GM21825 (cell line): ENCODE results near the gene BCR.
"Not testable (repeated sequence)": the region's sequence is repeated elsewhere in the genome, so short reads cannot be mapped to it uniquely, and the experiment has no call there.

ENCODE experiments used
- ATAC-seq: cut with Tn5 transposase; IDR thresholded peaks from one replicate; pipeline ENCODE4 v1.9.1; 2021; ENCODE audit warnings: mild to moderate bottlenecking, moderate library complexity; ENCODE audit not compliant: unreplicated experiment

BCR gene

DNA sequence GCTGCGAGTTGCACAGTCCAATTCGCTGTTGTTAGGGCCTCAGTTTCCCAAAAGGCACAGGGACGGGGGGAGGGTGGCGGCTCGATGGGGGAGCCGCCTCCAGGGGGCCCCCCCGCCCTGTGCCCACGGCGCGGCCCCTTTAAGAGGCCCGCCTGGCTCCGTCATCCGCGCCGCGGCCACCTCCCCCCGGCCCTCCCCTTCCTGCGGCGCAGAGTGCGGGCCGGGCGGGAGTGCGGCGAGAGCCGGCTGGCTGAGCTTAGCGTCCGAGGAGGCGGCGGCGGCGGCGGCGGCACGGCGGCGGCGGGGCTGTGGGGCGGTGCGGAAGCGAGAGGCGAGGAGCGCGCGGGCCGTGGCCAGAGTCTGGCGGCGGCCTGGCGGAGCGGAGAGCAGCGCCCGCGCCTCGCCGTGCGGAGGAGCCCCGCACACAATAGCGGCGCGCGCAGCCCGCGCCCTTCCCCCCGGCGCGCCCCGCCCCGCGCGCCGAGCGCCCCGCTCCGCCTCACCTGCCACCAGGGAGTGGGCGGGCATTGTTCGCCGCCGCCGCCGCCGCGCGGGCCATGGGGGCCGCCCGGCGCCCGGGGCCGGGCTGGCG lies at the start of gene BCR:
BCR (plus strand) TSS at position 209 of the 592 bp plus-strand sequence. CDS start 452 bp downstream, outside the sequence.
- ATAC-seq = no peak

DNA sequence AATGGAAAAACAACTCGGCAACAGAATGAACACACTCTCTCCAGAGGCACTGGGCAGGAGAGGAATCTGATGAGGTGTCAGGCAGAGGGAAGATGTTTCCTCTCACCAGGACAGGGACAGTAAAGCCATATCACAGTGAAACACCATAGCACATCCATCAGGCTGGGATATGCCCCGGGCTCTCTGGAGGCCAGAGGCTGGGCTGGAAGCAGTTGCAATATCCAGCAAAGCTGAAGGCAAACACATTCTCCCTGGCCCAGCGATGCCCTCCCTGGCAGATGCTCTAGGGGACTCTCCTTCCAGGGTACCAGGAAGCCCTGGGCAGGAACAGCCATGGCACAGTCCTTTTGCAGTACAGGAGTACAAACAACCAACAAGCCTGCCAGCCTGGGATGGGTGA lies 49.6 kb upstream of the BCR start:
- no peak for ATAC-seq

DNA sequence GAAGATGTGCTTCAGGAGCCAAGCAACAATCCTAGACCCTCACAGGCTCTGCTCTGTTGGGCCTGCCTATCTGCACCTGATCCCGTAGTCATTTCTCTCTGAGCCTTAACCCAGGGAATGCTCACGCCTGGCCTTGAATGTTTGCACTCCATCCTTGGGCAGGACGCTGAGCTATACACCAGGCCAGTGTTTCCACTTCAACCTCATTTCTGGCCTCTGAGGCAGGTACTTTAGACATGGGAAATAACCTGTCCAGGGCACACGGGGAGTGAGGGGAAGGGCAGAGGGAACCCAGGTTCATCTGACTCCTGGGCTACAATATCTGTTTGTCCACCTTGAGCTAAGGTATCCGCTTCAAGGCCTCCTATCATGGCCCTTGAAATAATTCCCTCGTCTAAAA lies 48.4 kb upstream of the BCR start:
- ATAC-seq = no peak

DNA sequence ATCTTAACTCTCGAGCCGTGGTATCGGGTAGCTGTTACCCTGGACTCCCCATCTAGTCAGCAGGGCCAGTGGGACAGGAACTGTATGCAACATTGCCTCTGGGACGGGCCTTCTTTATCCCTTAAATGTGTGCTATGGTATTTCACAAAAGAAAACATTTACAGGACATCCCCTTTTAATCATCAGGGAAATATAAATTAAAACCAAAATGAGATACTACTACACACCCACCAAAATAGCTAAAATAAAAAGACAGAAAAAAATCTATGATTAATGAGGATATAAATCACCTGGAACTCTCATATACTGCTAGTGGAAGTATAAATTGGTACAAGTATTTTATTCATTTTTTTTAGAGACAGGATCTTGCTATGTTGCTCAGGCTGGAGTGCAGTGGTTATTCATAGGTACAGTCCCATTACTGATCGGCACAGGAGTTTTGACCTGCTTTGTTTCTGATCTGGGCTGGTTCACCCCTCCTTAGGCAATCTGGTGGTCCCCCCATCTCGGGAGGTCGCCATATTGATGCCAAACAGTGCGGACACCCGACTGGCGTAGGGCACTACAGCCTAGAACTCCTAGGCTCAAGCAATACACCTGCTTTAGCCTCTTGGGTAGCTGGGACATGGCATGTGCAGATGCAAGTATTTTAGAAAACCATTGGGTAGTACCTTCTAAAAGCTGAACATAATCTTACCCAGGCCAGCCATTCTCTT lies 47.8 kb upstream of the BCR start:
- no peak for ATAC-seq

DNA sequence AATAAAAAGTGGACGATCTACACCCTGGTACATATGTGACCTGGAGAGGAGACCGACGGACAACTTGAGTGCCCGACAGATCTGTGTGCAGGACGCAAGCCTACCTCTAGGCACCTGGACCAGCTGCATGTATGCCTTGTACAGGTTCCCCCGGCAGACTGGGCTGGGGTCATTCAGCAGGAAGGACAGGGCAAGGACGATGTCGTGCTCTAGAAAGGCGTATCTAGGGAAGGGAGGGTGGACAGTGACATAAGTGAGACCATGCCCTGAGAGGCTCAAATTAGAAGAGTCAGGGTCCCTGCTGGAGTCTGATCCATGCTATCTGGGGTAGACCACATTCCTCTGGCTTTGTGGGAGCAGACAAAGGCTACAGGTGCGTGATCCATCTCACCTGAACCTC lies 46.4 kb upstream of the BCR start:
- no peak for ATAC-seq

DNA sequence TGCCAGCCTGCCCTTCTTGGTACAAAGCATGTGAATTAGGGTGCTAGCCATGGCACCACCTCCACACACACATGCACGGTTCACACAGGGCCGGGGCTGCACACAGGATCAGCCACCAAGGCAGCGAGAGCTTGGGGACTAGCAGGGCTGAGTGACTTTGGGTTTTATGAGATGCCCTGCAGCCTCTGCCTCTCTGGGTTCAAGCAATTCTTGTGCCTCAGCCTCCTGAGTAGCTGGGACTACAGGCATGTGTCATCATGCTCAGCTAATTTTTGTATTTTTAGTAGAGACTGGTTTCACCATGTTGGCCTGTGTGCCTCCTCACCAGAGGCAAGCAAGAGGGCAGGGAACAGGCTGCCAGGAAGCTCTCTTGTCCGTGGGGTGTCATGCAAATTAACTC lies 43.3 kb upstream of the BCR start:
- not testable (repeated sequence) for ATAC-seq

DNA sequence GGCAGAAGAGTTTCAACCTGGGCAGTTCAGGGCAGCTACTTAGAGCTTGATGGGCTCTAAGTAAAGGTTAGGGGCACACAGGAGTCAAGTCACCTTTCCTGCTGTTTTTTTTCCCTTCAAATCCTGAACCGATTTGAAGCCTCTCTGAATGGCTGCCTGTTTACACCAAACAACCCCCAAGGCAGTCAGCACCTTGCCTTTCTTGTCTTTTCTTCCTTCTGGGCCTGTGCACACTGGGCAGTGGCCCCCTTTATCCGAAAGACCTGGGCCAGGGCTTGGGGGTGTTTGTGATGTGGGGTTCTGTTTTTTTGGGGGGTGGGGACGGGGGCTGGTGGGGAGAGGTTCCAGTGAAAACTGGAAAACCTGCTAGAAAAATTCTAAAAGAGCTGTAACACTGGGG lies 42.8 kb upstream of the BCR start:
- no peak for ATAC-seq

DNA sequence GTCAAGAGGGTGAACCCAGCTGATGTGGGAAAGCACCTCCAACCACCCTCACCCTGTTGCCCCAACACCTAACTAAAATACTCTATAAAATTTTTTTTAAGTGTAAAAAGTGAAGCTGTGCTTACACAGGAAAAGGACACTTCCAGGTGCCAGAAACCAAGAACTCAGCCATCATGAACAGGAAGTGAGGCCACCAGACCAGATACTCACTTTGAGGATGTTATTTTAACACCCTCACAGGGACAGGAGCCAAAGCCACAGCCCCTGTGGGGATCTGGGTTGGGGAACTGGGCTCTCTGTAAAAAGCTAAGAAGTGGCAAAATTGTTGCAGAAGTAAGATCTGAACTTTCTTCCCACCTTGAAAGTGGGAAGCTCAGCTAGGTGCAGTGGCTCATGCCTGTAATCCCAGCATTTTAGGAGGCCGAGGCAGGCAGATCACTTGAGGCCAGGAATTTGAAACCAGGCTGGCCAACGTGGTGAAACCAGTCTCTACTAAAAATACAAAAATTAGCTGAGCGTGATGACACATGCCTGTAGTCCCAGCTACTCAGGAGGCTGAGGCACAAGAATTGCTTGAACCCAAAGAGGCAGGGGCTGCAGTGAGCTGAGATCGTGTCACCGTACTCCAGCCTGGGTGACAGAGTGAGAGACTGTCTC lies 42.3 kb upstream of the BCR start:
- peak; percentile 34 for ATAC-seq

DNA sequence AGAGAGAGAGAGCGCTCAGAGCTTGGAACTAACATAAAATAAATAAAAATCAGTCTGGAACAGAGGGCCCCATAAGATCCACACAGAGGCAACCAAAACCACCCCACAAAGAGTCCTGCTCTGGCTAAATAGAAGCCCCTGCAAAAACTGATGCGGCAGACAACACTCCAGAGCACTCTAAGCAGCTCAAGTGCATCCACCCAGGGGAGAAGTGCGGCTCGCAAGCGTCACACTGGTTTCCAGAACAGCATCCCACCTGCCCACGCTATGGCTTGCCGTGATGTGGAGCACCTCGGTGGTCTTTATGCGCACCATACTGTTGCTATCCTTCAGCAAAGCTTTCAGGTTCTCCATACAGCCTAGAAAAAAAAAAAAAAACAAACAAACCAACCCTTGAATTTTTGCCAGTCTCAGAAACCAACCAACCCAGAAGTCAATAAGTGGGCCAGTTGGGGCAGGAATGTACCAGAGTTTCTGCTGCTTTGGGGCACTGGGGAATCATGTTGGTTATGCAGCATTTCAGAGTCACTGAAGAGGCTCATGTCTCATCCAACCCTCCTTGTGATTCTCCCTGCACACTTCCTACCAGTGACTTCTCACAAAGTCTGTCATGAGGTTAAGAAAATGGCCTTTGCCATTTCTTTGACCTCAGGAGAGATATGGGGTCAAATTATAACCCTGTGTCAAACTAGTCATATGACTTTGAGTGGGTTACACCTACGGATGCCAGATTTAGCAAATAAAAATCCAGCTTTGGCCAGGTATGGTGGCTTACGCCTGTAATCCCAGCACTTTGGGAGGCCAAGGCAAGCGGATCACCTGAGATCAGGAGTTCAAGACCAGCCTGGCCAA lies 41.5 kb upstream of the BCR start:
- no peak for ATAC-seq

DNA sequence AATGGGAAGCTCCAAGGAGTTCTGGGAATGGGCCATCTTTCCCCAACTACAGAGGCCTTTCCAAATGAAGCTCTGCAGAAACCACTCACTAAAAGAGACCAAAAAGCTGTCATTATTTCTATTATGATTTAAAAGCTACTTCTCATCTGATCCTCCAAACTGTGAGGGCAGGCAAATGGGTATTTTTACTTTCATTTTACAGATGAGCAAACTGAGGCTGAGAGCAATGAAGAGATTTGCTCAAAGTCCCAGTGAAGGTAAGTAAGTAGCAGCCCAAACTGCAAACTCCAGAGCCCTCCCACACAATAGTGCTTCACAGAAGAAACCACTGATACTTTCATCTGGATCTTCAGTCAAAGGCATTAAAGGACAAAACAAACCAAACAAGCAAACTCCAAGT lies 39.9 kb upstream of the BCR start:
- ATAC-seq = no peak

DNA sequence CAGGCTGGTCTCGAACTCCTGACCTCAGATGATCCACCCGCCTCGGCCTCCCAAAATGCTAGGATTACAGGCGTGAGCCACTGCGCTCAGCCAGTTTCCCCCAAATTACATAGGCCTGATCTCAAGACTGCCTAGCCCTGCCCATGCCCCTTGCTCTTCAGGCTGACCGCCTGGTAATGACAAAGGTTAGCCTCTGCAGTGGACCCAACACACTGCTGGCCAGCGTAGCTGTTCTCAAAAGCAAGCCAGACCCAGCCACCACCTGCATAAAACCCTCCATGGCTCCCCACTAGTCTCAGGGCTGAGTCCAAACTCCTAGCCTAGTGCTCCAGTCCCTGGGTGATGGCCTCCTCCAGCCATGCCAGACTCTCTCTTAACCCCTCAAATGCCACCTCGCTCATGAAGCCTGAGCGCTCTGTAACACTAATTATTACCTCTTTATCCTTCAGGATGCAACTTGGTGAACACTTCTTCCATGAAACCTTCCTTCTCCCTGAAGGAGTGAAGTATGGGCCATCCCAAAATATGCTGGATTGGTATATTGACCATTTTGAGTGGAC lies 37.7 kb upstream of the BCR start:
- no peak for ATAC-seq

DNA sequence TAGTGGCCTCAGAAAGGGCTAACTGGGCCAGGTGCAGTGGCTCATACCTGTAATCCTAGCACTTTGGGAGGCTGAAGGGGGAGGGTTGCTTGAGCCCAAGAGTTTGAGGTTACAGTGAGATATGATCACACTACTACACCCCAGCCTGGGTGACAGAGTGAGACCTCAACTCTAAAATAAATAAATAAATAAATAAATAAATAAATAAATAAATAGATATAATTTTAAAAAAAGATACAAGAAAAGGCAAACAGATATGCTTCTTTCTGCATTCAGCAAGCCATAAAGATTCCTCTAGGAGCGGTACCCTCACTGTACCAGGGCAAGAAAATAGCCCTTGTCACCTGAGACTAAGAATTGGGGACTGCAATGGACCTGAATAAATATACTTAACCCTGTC lies 37.2 kb upstream of the BCR start:
- ATAC-seq = no peak

DNA sequence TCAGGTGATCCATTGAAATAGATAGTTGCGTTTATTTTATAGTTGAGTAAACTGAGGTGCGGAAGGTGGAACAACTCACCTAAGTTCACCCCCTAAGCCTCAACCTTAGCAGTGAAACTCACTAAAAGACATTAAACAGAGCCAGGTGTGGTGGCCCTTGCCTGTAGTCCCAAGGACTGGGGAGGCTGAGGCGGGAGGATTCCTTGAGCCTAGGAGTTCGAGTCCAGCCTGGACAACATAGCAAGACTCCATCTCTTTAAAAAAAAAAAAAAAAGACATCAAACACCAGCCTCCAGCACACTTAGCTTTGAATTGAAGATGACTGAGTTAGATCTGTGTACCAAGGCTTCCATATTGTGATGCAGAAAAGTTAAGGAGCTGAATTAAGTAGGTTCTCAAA lies 35.9 kb upstream of the BCR start:
- ATAC-seq = no peak

DNA sequence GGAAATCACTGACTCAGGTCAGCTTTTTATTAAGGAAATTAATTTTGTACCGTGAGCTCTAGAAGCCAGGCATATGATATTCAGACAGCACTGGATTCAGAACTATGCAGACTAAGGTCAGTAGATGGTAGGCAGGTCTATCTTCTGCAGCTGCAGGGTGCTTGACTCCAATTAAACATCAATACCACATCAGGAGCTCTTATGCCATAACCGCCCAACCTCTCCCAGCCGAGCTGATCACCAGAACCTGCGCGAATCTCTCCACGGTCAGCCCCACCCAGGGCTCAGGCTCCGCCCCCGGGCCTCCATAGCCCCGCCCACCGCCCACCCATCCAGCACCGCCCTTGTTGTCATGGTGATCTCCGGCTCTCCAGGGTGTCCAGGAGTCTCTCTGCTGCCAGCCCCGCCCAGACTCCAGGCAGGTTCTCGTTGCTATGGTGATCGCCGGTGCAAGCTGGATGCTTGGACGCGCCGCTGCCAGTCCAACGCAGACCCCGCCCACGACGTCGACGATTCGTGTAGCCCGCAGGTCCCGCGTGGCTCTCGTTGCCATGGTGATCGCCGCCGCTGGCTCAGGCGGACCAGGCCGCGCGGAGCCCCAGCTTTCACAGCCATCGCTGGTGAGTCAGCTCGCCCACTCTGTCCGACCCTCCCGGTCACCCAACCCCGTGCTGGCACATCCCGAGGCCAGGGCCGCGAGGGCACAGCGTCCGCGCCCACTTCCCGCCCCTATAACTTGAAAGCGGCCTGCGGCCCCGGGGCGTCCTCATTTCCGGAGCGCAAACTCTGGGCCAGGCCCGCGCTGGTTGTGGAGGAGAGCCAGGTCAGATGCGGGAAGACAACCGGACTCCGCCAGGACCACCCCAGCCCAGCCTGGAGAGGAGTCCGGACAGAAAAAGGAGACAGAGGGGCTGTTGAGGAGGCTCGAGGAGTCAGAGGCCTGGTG lies 35.1 kb upstream of the BCR start, which contains the start of gene RAB36:
RAB36 (plus strand) TSS at position 546 of the 946 bp plus-strand sequence. CDS start 1,140 bp downstream, outside the sequence.
- peak; percentile 34 for ATAC-seq

DNA sequence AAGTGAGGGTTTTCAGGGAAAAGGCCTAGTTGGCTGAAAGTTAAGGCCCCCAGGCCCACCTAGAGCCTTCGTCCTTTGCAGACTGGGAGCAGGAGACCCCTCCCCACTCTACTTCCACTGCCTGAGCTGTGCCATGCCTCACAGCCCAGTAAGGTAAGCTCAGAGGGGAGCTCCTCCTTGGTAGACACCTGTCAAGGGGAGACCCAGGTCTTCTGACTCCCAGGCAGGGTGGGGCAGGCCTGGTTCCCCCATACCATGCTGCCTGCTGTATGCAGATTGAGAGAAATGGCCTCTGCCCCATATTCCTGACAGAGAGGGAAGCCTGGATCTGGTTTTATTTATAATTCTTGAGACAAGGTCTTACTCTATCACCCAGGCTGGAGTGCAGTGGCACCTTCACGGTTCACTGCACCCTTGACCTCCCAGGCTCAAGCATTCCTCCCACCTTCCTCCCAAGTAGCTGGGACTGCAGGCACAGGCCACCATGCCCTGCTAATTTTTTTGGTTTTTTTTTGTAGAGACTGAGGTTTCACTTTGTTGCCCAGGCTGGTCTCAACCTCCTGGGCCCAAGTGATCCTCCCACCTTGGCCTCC lies 34.3 kb upstream of the BCR start:
- no peak for ATAC-seq

DNA sequence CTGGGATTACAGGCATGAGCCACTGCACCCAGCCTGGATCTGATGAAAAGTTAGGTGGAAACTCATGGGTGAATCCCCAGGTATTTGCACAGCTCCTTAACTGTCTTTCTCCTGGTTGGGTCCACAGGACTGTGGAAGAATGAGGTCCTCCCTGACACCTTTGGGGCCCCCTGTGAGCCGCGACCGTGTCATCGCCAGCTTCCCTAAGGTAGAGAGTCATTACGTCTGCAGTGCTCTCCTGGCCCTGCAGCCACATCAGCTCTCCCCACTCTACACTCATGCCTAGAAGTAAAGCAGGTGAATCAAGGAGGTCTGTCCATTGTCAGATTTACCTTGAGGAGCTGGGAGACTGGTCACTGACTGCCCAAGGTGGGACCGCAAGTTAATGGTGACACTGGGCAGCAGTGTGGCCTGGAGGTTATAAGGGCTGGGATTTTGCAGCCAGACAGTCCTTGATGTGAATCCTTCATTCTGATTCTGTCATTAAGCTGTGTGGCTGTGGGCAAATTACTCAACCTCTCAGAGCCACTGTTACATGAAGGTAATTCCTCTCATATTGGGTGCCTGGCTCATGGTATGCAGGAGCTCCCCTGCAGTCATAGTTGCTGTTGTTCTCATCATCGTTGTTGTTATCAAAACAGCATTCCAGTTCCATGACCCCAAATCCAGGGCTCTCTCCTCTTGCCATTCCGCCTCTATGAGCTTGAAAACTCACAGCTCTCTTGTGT lies 33.7 kb upstream of the BCR start:
- ATAC-seq = no peak

DNA sequence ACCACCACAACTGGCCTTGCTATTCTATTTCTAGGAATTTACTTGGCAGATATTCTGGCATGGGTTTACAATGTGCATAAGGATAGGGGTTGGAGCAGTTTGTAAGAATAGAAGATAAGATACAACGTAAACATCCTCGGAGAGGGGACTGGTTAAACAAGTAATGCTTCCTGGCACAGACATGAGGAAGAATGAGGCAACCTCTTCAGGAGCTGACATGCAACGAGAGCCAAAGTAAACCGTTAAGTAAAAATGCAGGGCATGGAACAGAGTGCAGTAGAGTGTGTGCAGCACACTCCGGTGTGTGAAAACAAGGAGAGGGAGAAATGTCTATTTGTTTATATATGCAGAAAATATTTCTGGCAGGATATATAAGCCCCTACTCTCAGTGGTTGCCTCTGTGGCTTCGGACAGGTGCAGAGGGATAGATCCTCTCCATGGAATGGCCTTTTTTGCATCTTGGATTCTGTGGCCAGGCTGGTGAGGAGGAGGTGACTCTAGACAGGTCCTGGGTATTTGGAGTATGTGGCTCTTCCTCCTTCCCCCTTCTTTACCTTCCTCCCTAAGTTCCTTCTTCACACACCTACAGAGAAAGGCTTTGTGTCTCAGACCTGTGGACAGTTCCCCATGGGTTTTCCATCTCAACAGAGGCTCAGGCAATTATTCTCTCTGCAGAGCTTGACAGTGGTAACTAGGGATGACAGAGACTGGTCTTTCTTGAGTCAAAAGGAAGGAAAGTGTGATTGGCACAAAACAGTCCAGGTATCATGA lies 32.5 kb upstream of the BCR start:
- ATAC-seq = no peak

DNA sequence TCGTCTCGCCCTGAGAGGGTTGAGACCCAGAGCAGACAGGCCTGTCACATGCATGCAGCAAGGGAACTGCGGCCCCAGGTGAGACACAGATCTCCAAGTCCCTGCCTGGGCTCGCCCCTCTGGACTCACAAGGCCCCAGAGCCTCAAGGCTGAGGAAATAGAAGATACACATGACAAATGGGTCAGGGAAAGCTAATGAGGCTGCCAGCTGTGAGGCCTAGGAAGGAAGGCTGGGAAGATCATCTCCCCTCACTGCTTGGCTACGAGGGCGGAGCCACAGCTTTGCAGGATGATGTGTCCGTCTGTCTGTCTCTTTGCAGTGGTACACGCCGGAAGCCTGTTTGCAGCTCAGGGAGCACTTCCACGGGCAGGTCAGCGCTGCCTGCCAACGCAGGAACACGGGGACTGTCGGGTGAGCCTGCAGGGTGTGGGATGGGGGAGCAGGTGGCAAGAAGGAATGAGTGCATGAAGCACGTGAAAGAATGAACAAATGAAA lies 30.5 kb upstream of the BCR start:
- no peak for ATAC-seq
